Pancreas (tissue), 10 donors: ENCODE measurements around the gene FBXL12. TPM values are rescaled to one million over a fixed set of nuclear protein-coding genes. Genes with fewer than 3 reads are reported as not detected.

Experiments used
- ATAC-seq, 4 donors: fragments of 200-7000 bp; cut with Tn5 transposase; one replicate each; pipeline versions ENCODE4 v1.8.0 to v1.9.1; 2020; ENCODE audit warnings: mild to moderate bottlenecking in 4 of 4, moderate library complexity in 4 of 4
- DNase-seq, 6 donors: peaks; one replicate each; pipeline ENCODE4 v3.0.0-alpha.2; 2020
- FAIRE-seq: peaks from 2 replicates; lab custom pipeline; 2012; peaks lifted over from hg19 to GRCh38; lab: Jason Lieb, UNC
- H3K27ac ChIP-seq, 4 donors: fragments of 200-600 bp; sonication (generic); 1 replicate in 3 of 4; 2 replicates in 1 of 4; pipeline versions ENCODE4 v1.5.0 to v1.8.0; 2020
- H3K27me3 ChIP-seq, 4 donors: fragments of 200-600 bp; one replicate each; pipeline ENCODE4 v1.8.0; 2021
- H3K36me3 ChIP-seq, 3 donors: fragments of 200-600 bp; sonication (generic) in 1 of 3; one replicate each; pipeline versions ENCODE4 v1.5.0 to v1.8.0; 2020 to 2021
- H3K4me1 ChIP-seq, 3 donors: fragments of 200-600 bp; one replicate each; pipeline ENCODE4 v1.8.0; 2021
- H3K4me3 ChIP-seq, 4 donors: fragments of 200-600 bp; sonication (generic) in 2 of 4; one replicate each; pipeline versions ENCODE4 v1.5.0 to v1.8.0; 2020 to 2021
- H3K9me3 ChIP-seq, 4 donors: fragments of 200-600 bp; one replicate each; pipeline ENCODE4 v1.8.0; 2021
- WGBS, 2 donors: extraction: QIAGEN DNeasy Blood & Tissue Kit; methylation state at CpG; one replicate each; pipeline ENCODE4 v1.1.7; 2013; 5-methylcytosine and 5-hydroxymethylcytosine counted together
- intact Hi-C, 3 donors: fragments of 100-400 bp; cut with DNase I; formaldehyde crosslinking; loops; one replicate each; pipeline versions ENCODE4 v1.11.1 to v1.14.2; 2022
- polyA plus RNA-seq, 2 donors: library from polyadenylated mRNA; stranded (reverse); fragments of 200-250 nt; gene quantifications; one replicate each; pipeline ENCODE4 v1.2.3, GENCODE V29; 2013
- total RNA-seq, 6 donors: library from RNA; stranded (reverse); fragmentation: NEBNext Ultra II Directional in 4 of 6; extraction: Animal tissue kit (Norgen Biotek cat#: 25700) in 4 of 6; gene quantifications; one replicate each; pipeline versions ENCODE4 v1.2.1 to v1.2.4, GENCODE V29; 2021 to 2023
- TF ChIP-seq, protein P1 (sequence below), 4 donors: fragments of 200-600 bp; sonication (generic) in 3 of 4; IDR thresholded peaks; one replicate each; pipeline versions ENCODE4 v1.5.0 to v1.8.0; 2021; ENCODE audit warnings: antibody characterized with exemption in 4 of 4
- donor health status: healthy with polysubstance abuse.
- donor health status: DM: no; HTN: no; CAD: no; lungs with moderate emphysema.
- donor health status: DM: no; HTN: no; CAD: no.
- donor health status: control.
- donor health status: control.
- donor health status: Bipolar disorder and iron deficiency.
- donor health status: DM: yes; HTN: yes; CAD: no.
- donor health status: DM: no; HTN: no; CAD: no.
- donor health status: DM: no; HTN: no; CAD: no.
- donor health status: DM: yes; HTN: yes; CAD: no.

Gene FBXL12
- total and polyA plus RNA-seq, 8 donors: 6.5 to 20.5 (median 7.5) TPM

DNA sequence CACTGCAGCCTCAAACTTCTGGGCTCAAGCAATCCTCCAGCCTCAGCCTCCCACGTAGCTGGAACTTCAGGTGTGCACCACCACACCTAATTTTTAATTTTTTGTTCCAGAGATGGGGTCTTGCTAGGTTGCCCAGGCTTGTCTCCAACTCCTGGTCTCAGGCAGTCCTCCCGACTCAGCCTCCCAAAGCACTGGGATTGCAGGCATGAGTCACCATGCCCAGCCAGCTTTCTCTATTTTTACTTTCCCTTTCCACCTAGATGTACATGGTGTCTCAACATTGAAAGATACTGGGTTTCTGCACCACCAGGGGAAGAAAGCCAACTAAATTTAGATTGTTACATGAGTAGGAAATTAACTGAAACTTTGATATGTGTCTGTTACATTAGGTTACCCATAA lies 36.5 kb downstream of the FBXL12 start:
- intact Hi-C loops: loop anchor here in 1 of 3 donors (10.0 kb wide), 1 partner anchor 578 kb away; no protein-coding TSS in a partner anchor
- H3K27ac ChIP-seq: no peak overlapping the region
- H3K9me3 ChIP-seq: no peaks in the 10 kb centered on the region
- no peaks in the 10 kb centered on the region for H3K27me3 ChIP-seq
- ATAC-seq (no peak), FAIRE-seq (no peak), DNase-seq (no peak)
- no peak overlapping the region for H3K4me3 ChIP-seq
- H3K4me1 ChIP-seq: peaks cover 0 to 7% (median 4%) of the 10 kb centered on the region in 3 donors
- H3K36me3 ChIP-seq: no peaks in the 10 kb centered on the region
- TF ChIP-seq, protein P1, sequence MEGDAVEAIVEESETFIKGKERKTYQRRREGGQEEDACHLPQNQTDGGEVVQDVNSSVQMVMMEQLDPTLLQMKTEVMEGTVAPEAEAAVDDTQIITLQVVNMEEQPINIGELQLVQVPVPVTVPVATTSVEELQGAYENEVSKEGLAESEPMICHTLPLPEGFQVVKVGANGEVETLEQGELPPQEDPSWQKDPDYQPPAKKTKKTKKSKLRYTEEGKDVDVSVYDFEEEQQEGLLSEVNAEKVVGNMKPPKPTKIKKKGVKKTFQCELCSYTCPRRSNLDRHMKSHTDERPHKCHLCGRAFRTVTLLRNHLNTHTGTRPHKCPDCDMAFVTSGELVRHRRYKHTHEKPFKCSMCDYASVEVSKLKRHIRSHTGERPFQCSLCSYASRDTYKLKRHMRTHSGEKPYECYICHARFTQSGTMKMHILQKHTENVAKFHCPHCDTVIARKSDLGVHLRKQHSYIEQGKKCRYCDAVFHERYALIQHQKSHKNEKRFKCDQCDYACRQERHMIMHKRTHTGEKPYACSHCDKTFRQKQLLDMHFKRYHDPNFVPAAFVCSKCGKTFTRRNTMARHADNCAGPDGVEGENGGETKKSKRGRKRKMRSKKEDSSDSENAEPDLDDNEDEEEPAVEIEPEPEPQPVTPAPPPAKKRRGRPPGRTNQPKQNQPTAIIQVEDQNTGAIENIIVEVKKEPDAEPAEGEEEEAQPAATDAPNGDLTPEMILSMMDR (IDR thresholded peaks at IDR 0.05): no peak
- 89 to 98% methylated on average over 2 of the region's 2 CpGs for WGBS, 2 donors

DNA sequence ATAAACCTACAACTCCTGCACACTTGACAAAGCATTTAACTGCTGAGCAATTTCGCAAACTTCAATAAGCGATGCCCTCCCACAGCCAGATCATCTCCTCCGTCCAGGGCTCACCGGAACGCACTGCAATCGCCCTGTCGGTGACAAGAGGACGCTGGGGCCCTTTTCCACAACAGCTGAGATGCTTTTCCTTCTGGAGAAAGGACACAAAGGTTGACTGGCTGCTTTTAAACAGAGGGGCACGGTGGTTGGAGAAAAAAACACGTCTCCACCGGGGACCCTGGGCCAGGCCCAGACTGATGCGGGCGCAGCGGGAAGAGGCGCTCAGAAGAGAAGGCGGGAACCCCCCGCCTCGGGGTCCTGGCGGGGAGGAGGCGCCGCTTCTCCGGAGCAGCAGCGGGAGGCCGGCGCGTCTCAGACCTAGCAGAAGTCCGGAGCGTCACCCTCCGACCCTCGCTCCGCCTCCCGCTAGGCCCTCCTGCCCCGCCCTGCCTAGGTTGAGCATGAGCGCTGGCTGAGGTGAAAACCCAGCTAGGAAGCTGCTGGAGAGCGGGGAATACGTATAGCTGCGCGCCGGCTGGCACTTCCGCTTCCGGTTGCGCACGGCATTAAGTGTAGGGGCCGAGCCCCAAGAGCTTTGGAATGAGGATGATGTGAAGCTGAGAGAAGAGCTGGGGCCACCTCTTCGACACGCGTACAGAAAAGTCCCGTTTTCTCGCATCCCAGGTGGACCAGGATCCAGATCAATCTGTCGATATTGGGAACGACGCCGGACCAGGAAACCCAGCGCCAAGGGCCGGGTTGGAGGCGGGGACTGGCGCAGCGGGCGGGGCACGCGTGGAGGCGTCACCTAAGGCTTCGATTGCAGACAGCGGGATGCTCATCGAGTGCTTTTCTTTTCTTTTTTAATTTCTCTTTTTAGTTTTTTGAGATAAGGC lies 50.4 kb downstream of the FBXL12 start, which contains the start of gene ZNF846:
Gene ZNF846 (minus strand): TSS at position 564 of the 938 bp plus-strand sequence. CDS start 3,788 bp downstream, outside the sequence.
- no peaks in the 10 kb centered on the region for H3K36me3 ChIP-seq
- intact Hi-C loops: no loop called here
- 0 to 6% methylated on average over 64 to 65 of the region's 65 CpGs for WGBS, 2 donors

More for the DNA sequence above, 50.4 kb downstream of the FBXL12 start, which contains the start of gene ZNF846:
- peak; percentile 82 for FAIRE-seq
- ATAC-seq: peak; percentile 99
- Histone ChIP-seq H3K27me3 (no peaks in the 10 kb centered on the region), H3K27ac (peak within 1 kb of the TSS; percentile 87 to 96 (median 90)), H3K9me3 (no peaks in the 10 kb centered on the region), H3K4me3 (peak within 1 kb of the TSS; percentile 57 to 85 (median 74)), H3K4me1 (peaks cover 0 to 9% (median 5%) of the 10 kb centered on the region in 3 donors)
- TF ChIP-seq, protein P1 (IDR thresholded peaks at IDR 0.05): no peak
- peak; percentile 90 to 97 (median 92) for DNase-seq

Other genes starting within 250 kb of the FBXL12 start
- 10 to 100 TPM in 5 of 6 donors, 1 to 10 TPM in 1; 9.8 to 17.4 (median 11.1) TPM for gene ZNF121, start 234.6 kb downstream of the FBXL12 start, total RNA-seq
- gene ZNF121, start 234.6 kb downstream of the FBXL12 start, polyA plus RNA-seq: 1 to 10 TPM; 5.4 to 5.6 TPM
- 10 to 100 TPM; 10.3 to 24.6 (median 17.8) TPM for gene ZNF561, start 197.8 kb downstream of the FBXL12 start, total RNA-seq
- gene ZNF561, start 197.8 kb downstream of the FBXL12 start, polyA plus RNA-seq: 10 to 100 TPM; 11.7 to 17.0 TPM
- 10 to 100 TPM; 11.5 to 22.4 (median 13.5) TPM for gene ZNF562, start 144.0 kb downstream of the FBXL12 start, total RNA-seq
- 1 to 10 TPM; 3.9 to 4.2 TPM for gene ZNF562, start 144.0 kb downstream of the FBXL12 start, polyA plus RNA-seq
- 10 to 100 TPM in 1 of 6 donors, 1 to 10 TPM in 5; 2.3 to 10.2 (median 4.0) TPM for gene ZNF846, start 50.3 kb downstream of the FBXL12 start, total RNA-seq
- 1 to 10 TPM; 5.1 to 6.1 TPM for gene ZNF846, start 50.3 kb downstream of the FBXL12 start, polyA plus RNA-seq
- 100 to 1,000 TPM in 2 of 6 donors, 10 to 100 TPM in 4; 57.5 to 117 (median 87.5) TPM for gene UBL5, start 8.8 kb upstream of the FBXL12 start, total RNA-seq
- gene UBL5, start 8.8 kb upstream of the FBXL12 start, polyA plus RNA-seq: 100 to 1,000 TPM; 361 to 440 TPM
- gene PIN1, start 16.2 kb upstream of the FBXL12 start, total RNA-seq: 10 to 100 TPM; 15.1 to 28.4 (median 22.0) TPM
- gene PIN1, start 16.2 kb upstream of the FBXL12 start, polyA plus RNA-seq: 10 to 100 TPM; 42.4 to 92.8 TPM
- gene OLFM2, start 117.4 kb upstream of the FBXL12 start, total RNA-seq: 10 to 100 TPM in 2 of 6 donors, 1 to 10 TPM in 4; 2.4 to 10.6 (median 6.6) TPM
- 10 to 100 TPM; 12.4 to 27.4 TPM for gene OLFM2, start 117.4 kb upstream of the FBXL12 start, polyA plus RNA-seq
- 1 to 10 TPM; 1.0 to 4.0 (median 2.0) TPM for gene COL5A3, start 191.4 kb upstream of the FBXL12 start, total RNA-seq
- 1 to 10 TPM; 6.4 to 8.7 TPM for gene COL5A3, start 191.4 kb upstream of the FBXL12 start, polyA plus RNA-seq
- not detected for gene RDH8, start 194.4 kb upstream of the FBXL12 start, total RNA-seq
- not detected for gene RDH8, start 194.4 kb upstream of the FBXL12 start, polyA plus RNA-seq